SK-N-SH (cell line): ENCODE data around the gene RAMP1. TPM values are rescaled to one million over a fixed set of nuclear protein-coding genes. Genes with fewer than 3 reads are reported as not detected.

Experiments used
- CTCF ChIA-PET: fragments of 300-600, 350-600 bp; formaldehyde crosslinking; extraction: SDS; loops from one replicate; lab custom pipeline; 2021; lab: Yijun Ruan, JAX
- POLR2A ChIA-PET: fragments of 350-600 bp; sonication (Branson Sonifier 250); formaldehyde crosslinking; extraction: SDS; loops from one replicate; lab custom pipeline; 2020; ENCODE audit warnings: antibody characterized with exemption, inconsistent platforms; lab: Yijun Ruan, JAX
- DNase-seq: peaks from one replicate; pipeline ENCODE4 v3.0.0; 2012
- H2AFZ ChIP-seq: fragments of 200-600 bp; sonication (generic); 2 replicates; pipeline ENCODE4 v1.8.1; 2016; ENCODE audit warnings: antibody characterized with exemption, mild to moderate bottlenecking, low read depth
- H3F3A ChIP-seq: fragments of 200-600 bp; sonication (generic); replicated peaks from 2 replicates; pipeline ENCODE3; 2016; ENCODE audit warnings: antibody characterized with exemption, mild to moderate bottlenecking; ENCODE audit not compliant: insufficient read depth
- H3K27ac ChIP-seq, 2 experiments: fragments of 200-500 bp in 1 of 2; fragments of 200-600 bp in 1 of 2; sonication (Bioruptor generic) in 1 of 2; sonication (generic), shearing (Covaris generic) in 1 of 2; 2 replicates each; pipeline versions ENCODE4 v1.5.1 to v1.6.1; 2014 to 2016; ENCODE audit warnings: low read depth in 2 of 2, inconsistent platforms in 1 of 2, low read length in 1 of 2, mild to moderate bottlenecking in 1 of 2, mixed read lengths in 1 of 2
- H3K27me3 ChIP-seq: fragments of 200-600 bp; sonication (generic), shearing (Covaris generic); 2 replicates; pipeline ENCODE4 v1.6.1; 2016; ENCODE audit warnings: mixed run types; ENCODE audit not compliant: insufficient read depth
- H3K36me3 ChIP-seq, 2 experiments: fragments of 200-500 bp in 1 of 2; fragments of 200-600 bp in 1 of 2; sonication (Bioruptor generic) in 1 of 2; sonication (generic) in 1 of 2; replicated peaks in 1 of 2; 2 replicates each; pipeline versions ENCODE3 to v1.5.1; 2014 to 2016; ENCODE audit warnings: low read length in 1 of 2, mild to moderate bottlenecking in 1 of 2; ENCODE audit not compliant: insufficient read depth in 2 of 2, control insufficient read depth in 1 of 2
- H3K4me1 ChIP-seq, 2 experiments: fragments of 200-500 bp in 1 of 2; fragments of 200-600 bp in 1 of 2; sonication (Bioruptor generic) in 1 of 2; sonication (generic), shearing (Covaris generic) in 1 of 2; 2 replicates each; pipeline versions ENCODE4 v1.5.1 to v1.6.1; 2014 to 2016; ENCODE audit warnings: low read depth in 1 of 2, low read length in 1 of 2, mixed run types in 1 of 2; ENCODE audit not compliant: insufficient read depth in 2 of 2, control insufficient read depth in 1 of 2
- H3K4me2 ChIP-seq: fragments of 200-600 bp; sonication (generic), shearing (Covaris generic); 2 replicates; pipeline ENCODE4 v1.6.1; 2017; ENCODE audit warnings: mixed run types
- H3K4me3 ChIP-seq, 2 experiments: fragments of 200-500 bp in 1 of 2; fragments of 200-600 bp in 1 of 2; sonication (Bioruptor generic) in 1 of 2; sonication (generic), shearing (Covaris generic) in 1 of 2; 2 replicates each; pipeline versions ENCODE4 v1.5.1 to v1.8.1; 2014 to 2016; ENCODE audit warnings: low read depth in 2 of 2, inconsistent platforms in 1 of 2, low read length in 1 of 2, mild to moderate bottlenecking in 1 of 2, mixed read lengths in 1 of 2, moderate library complexity in 1 of 2
- H3K79me2 ChIP-seq: fragments of 200-600 bp; sonication (generic); 2 replicates; pipeline ENCODE4 v1.8.1; 2017; ENCODE audit warnings: mild to moderate bottlenecking; ENCODE audit not compliant: insufficient read depth
- H3K9ac ChIP-seq: fragments of 200-600 bp; sonication (generic); 2 replicates; pipeline ENCODE4 v1.6.1; 2017; ENCODE audit warnings: mixed run types
- H3K9me2 ChIP-seq: fragments of 200-600 bp; sonication (generic); 2 replicates; pipeline ENCODE4 v1.6.1; 2017; ENCODE audit warnings: mixed run types
- H3K9me3 ChIP-seq: fragments of 200-600 bp; sonication (generic); 2 replicates; pipeline ENCODE4 v1.6.1; 2017; ENCODE audit warnings: mixed run types, mild to moderate bottlenecking, moderate library complexity
- H4K20me1 ChIP-seq: fragments of 200-600 bp; sonication (generic); 2 replicates; pipeline ENCODE4 v1.6.1; 2017; ENCODE audit warnings: mild to moderate bottlenecking, mixed run types; ENCODE audit not compliant: insufficient read depth
- CHD2 ChIP-seq: fragments of 150-350 bp; IDR thresholded peaks from 2 replicates; pipeline ENCODE4 v1.6.1; 2018; ENCODE audit warnings: low read length; ENCODE audit not compliant: partially characterized antibody
- ELF1 ChIP-seq: IDR thresholded peaks from 2 replicates; pipeline ENCODE4 v1.4.0; 2012
- EZH2phosphoT487 ChIP-seq: fragments of 200-600 bp; sonication (generic); IDR thresholded peaks from 2 replicates; pipeline ENCODE4 v1.6.1; 2017; ENCODE audit warnings: low read depth, mixed run types, mild to moderate bottlenecking, antibody characterized with exemption, moderate library complexity, borderline replicate concordance
- FOSL2 ChIP-seq: IDR thresholded peaks from 2 replicates; pipeline ENCODE4 v1.4.0; 2012; ENCODE audit warnings: low read depth, mild to moderate bottlenecking, moderate library complexity, borderline replicate concordance
- FOXJ3 ChIP-seq: sonication (generic); formaldehyde crosslinking; IDR thresholded peaks from 2 replicates; pipeline ENCODE4 v1.5.1; 2020; ENCODE audit warnings: mild to moderate bottlenecking, missing genetic modification reagents
- FOXM1 ChIP-seq: IDR thresholded peaks from 2 replicates; pipeline ENCODE4 v1.4.0; 2012; ENCODE audit warnings: low read depth, mild to moderate bottlenecking
- IRF3 ChIP-seq: fragments of 150-350 bp; IDR thresholded peaks from 2 replicates; pipeline ENCODE4 v1.6.1; 2016; ENCODE audit warnings: mild to moderate bottlenecking, low read depth, low read length
- JUND ChIP-seq: IDR thresholded peaks from 2 replicates; pipeline ENCODE4 v1.4.0; 2012
- MEF2A ChIP-seq: IDR thresholded peaks from 2 replicates; pipeline ENCODE4 v1.4.0; 2012; ENCODE audit warnings: low read depth, borderline replicate concordance
- MXI1 ChIP-seq: IDR thresholded peaks from 2 replicates; pipeline ENCODE4 v1.6.1; 2012; ENCODE audit warnings: mild to moderate bottlenecking, low read depth, low read length, improper control_type of control experiment
- PBX3 ChIP-seq: IDR thresholded peaks from 2 replicates; pipeline ENCODE4; 2012
- POLR2AphosphoS5 ChIP-seq: IDR thresholded peaks from 2 replicates; pipeline ENCODE4 v1.6.1; 2012; ENCODE audit warnings: low read depth, low read length
- RAD21 ChIP-seq: IDR thresholded peaks from 2 replicates; pipeline ENCODE4 v1.6.1; 2012; ENCODE audit warnings: mild to moderate bottlenecking, low read length
- RCOR1 ChIP-seq: fragments of 150-350 bp; IDR thresholded peaks from 2 replicates; pipeline ENCODE4 v1.6.1; 2017; ENCODE audit warnings: antibody characterized with exemption, low read length
- RFX5 ChIP-seq: IDR thresholded peaks from 2 replicates; pipeline ENCODE4 v1.6.1; 2012; ENCODE audit warnings: mild to moderate bottlenecking, improper control_type of control experiment, low read length
- RXRA ChIP-seq: IDR thresholded peaks from 2 replicates; pipeline ENCODE4 v1.4.0; 2012; ENCODE audit warnings: low read depth, mild to moderate bottlenecking, borderline replicate concordance
- SIN3A ChIP-seq: IDR thresholded peaks from 2 replicates; pipeline ENCODE4 v1.6.1; 2012; ENCODE audit warnings: low read depth, mild to moderate bottlenecking, low read length, moderate library complexity, borderline replicate concordance
- TAF1 ChIP-seq: IDR thresholded peaks from 2 replicates; pipeline ENCODE4 v1.6.1; 2012; ENCODE audit warnings: low read depth, mild to moderate bottlenecking, low read length, moderate library complexity, borderline replicate concordance
- TEAD4 ChIP-seq: IDR thresholded peaks from 2 replicates; pipeline ENCODE4 v1.4.0; 2012; ENCODE audit warnings: mild to moderate bottlenecking, borderline replicate concordance; ENCODE audit not compliant: insufficient read depth
- WGBS: methylation state at CpG from one replicate; pipeline ENCODE4 v1.1.6; 2017; ENCODE audit warnings: low lambda C conversion rate; 5-methylcytosine and 5-hydroxymethylcytosine counted together
- polyA plus RNA-seq, 3 experiments: library from polyadenylated mRNA; depleted of rRNA; stranded (reverse); fragments of >200 nt; gene quantifications; 2 replicates each; pipeline ENCODE4 v1.2.3, GENCODE V29; 2012
- TF ChIP-seq, protein P1 (sequence below): IDR thresholded peaks from 2 replicates; pipeline ENCODE4 v1.4.0; 2012; ENCODE audit warnings: low read depth, borderline replicate concordance

RAMP1 gene
- polyA plus RNA-seq, 1 of the 3 experiments (the other 2 are of a cell fraction), result 27.9 TPM

DNA sequence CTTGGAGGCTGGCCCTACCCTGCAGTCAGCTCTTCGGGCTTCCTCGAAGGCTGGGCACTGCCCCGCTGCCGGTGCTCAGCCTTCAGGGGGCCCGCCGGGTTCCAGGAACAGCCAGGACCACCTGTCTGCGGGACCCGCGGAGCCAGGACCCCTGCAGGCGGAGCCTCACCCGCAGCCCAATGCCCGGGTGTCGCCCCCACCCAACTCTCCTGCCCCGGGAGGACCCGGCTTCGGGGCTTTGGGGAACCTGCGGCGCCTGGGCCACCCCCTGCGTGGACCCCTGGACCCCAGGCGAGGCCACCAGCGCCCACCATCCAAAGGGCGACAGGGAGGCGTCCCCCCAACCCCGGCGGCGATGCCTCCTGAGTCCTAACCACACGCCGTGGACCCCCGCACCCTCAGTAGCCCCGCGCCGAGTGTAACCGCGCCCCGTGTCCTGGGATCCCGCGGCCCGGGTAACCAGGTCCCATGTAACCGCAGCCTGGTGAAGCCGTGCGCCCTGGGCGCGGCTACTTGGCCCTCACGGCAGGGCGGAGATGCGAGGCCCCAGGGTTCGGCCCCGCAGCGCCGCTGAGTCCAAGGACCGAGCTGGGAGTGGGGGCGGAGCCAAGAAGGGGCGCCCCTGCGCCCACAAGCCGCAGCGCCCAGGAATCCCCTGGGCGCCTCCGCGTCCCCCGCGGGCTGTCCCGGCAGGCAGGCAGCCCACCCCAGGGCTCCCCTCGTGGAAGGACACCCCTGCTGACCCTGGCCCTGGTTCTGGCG lies 96.4 kb downstream of the RAMP1 start:
- Histone ChIP-seq H3K36me3 (no peaks in the 10 kb centered on the region), H3K79me2 (no peaks in the 10 kb centered on the region), H3K4me2 (no peak overlapping the region), H3K9me2 (no peaks in the 10 kb centered on the region), H3K4me3 (peak overlapping the region in 1 of 2 experiments; percentile 29; a peak in 2 of 4 replicates), H2AFZ (no peak overlapping the region), H3K9ac (no peak overlapping the region), H4K20me1 (no peaks in the 10 kb centered on the region), H3F3A (no peaks in the 10 kb centered on the region), H3K9me3 (no peaks in the 10 kb centered on the region), H3K27ac (no peak overlapping the region), H3K4me1 (peaks cover 0 to 9% of the 10 kb centered on the region in 2 experiments; a peak in 1 of 4 replicates), H3K27me3 (no peaks in the 10 kb centered on the region)
- DNase-seq, result peak; percentile 71
- ChIA-PET CTCF (interaction anchor here (0.7 to 1.9 kb wide), 4 partner anchors 9 to 127 kb away, joined by 3 to 7 read pairs (median 4); no protein-coding TSS in a partner anchor), POLR2A (no interaction called here)
- 63% methylated on average over 5 of the region's 64 CpGs for WGBS
- no peak for TF ChIP-seq FOXM1
- TF ChIP-seq PBX3, result no peak
- TF ChIP-seq IRF3, result no peak
- TF ChIP-seq TEAD4, result no peak
- TF ChIP-seq MEF2A, result no peak
- no peak for TF ChIP-seq RCOR1
- TF ChIP-seq RAD21, result no peak
- no peak for TF ChIP-seq RFX5
- no peak for TF ChIP-seq ELF1
- no peak for TF ChIP-seq MXI1
- TF ChIP-seq RXRA, result no peak
- TF ChIP-seq CHD2, result no peak
- TF ChIP-seq EZH2phosphoT487, result no peak
- TF ChIP-seq SIN3A, result no peak
- no peak for TF ChIP-seq POLR2AphosphoS5
- no peak for TF ChIP-seq JUND

DNA sequence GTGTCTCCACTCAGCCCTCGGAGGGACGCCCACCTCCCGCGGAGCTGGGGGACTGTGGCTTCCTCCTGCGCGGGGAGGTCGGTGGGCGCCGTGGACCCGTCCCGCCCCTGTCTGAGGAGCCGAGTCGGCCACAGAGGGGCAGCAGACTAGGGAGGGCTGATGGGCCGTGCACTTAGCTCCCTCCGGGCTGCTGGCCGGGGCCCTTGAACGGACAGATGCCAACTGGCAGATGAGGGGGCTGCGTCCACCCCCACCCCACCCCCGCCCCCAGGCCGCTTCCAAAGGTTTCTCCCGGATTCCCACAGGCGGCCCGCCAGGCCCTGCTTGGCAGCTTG lies 96.9 kb downstream of the RAMP1 start:
- Histone ChIP-seq H3K4me3 (peak overlapping the region in 1 of 2 experiments; percentile 29; a peak in 2 of 4 replicates), H4K20me1 (no peaks in the 10 kb centered on the region), H3K79me2 (no peaks in the 10 kb centered on the region), H3K9me3 (no peaks in the 10 kb centered on the region), H3K4me1 (peaks cover 0 to 9% of the 10 kb centered on the region in 2 experiments; a peak in 1 of 4 replicates), H3K27ac (no peak overlapping the region), H3K36me3 (no peaks in the 10 kb centered on the region), H3K9me2 (no peaks in the 10 kb centered on the region), H3K4me2 (no peak overlapping the region), H2AFZ (no peak overlapping the region), H3K27me3 (no peaks in the 10 kb centered on the region), H3F3A (no peaks in the 10 kb centered on the region), H3K9ac (no peak overlapping the region)
- CTCF ChIA-PET, result interaction anchor here (1.0 to 1.9 kb wide), 3 partner anchors 9 to 33 kb away, joined by 3 to 7 read pairs (median 4); no protein-coding TSS in a partner anchor
- POLR2A ChIA-PET, result no interaction called here
- peak; percentile 80 for DNase-seq
- WGBS, result 57% methylated on average over 4 of the region's 23 CpGs
- TF ChIP-seq POLR2AphosphoS5 (no peak), MEF2A (no peak), TAF1 (no peak), PBX3 (no peak), FOXJ3 (CRISPR knock-in tag) (no peak), RAD21 (no peak), IRF3 (no peak), RXRA (no peak), FOSL2 (no peak)
- TF ChIP-seq, protein P1, sequence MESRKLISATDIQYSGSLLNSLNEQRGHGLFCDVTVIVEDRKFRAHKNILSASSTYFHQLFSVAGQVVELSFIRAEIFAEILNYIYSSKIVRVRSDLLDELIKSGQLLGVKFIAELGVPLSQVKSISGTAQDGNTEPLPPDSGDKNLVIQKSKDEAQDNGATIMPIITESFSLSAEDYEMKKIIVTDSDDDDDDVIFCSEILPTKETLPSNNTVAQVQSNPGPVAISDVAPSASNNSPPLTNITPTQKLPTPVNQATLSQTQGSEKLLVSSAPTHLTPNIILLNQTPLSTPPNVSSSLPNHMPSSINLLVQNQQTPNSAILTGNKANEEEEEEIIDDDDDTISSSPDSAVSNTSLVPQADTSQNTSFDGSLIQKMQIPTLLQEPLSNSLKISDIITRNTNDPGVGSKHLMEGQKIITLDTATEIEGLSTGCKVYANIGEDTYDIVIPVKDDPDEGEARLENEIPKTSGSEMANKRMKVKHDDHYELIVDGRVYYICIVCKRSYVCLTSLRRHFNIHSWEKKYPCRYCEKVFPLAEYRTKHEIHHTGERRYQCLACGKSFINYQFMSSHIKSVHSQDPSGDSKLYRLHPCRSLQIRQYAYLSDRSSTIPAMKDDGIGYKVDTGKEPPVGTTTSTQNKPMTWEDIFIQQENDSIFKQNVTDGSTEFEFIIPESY, result no peak
- TF ChIP-seq, all 33 proteins: peak for 0
